Hematopoietic multipotent progenitor cell treated with erythropoietin and hydrocortisone succinate and interleukin-3 and kit ligand, for 15 days (in vitro differentiated cells): ENCODE measurements around the gene COL23A1.
A peak's percentile ranks its signal among the peaks of the same experiment; 100 is the strongest.

Source experiments
- DNase-seq: peaks from one replicate; pipeline ENCODE4 v3.0.0-alpha.2; 2015; ENCODE audit warnings: low spot score

COL23A1 gene

DNA sequence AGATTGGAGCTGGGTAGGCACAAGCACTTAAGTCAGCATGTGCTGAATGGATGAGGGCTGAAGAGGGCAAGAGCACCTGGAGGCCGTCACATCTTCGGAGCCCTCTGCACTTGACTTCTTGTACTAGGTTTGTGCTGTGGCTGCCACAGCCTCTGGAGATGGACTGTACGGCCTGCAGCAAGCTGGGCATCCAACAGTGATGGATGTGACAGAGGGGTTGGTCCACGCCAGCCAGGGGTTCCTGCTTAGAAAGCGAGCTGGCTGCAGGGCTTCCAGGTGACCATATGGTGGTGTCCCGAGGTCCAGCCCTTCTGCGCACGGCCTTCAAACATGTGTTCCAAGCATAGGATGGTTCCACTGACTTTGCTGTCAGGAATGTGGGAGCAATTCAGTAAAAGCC, 292.4 kb downstream of the COL23A1 start:
- DNase-seq, result no peak

DNA sequence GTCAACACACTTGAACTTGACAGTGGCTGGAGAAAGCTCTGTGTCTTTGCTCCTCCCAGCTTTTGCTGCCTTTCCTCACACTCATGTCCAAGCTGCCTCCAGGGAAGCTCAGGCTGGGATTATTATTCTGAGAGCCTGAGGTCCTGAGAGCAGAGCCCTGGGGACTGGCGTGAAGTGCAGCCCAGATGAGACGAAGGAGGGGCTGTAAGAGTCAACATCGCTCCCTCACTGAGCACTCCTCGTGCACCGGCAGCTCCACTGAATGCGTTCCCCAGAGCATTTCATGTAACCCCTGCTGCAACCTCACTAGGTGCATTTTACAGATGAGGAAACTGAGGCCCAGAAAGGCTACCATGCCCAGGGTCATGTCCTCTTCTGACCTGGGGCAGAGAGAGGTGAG, 294.1 kb downstream of the COL23A1 start:
- DNase-seq, result no peak

DNA sequence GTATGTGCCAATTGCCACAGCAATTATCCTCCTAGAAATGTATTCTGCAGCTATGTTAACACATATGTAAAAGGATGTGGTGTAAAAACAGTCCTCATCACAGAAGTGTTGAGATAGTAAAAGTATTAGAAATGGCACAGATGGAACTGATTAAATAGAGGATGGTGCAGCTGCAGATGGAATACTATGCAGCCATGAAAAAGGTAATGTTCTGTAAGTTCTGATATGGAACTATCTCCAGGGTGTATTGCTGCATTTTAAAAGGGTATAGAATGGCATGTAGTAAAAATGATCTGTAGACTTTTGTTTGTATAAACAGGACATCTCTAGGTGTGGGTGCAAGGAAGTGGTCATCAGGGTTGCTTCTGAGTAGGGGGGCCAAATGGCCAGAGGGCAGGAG, 294.6 kb downstream of the COL23A1 start:
- no peak for DNase-seq

DNA sequence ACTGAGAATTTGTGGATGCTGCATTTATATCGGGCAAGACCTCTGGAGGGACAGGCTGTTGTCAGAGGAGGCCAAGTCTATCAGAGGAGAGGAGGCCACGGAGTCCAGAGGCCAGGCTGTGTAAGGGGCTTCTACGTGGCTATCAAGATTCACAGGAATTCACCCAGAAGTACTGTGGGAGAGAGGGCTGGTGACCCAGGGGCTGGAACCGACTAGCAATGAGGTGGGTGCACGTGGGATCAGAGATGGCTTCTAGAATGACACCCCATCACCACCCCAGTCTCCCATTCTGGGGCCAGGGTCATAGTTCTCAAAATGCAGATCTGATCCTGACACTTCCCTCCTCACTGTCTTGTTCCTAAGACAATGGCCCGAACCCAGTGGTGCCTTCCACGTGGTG, 296.4 kb downstream of the COL23A1 start:
- no peak for DNase-seq

DNA sequence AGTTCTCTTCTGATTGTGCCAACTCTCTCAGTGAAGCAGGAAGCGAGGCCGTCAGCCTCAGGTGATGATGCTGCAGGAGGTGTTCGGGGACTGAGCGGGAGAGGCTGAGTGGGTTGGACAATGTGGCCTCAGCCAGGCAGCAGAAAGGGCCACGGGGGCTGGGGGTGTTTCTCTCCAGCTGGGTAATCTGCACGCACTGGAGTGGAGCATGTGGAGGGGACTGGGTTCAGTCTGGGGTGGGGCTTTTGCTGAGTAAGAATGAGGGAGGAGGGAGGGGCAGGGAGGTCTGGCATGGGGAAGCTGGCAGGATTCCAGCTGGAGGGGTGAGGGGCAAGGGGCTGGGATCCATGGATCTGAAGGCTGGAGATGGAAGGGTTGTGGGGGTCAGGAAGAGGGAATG, 296.8 kb downstream of the COL23A1 start:
- no peak for DNase-seq

DNA sequence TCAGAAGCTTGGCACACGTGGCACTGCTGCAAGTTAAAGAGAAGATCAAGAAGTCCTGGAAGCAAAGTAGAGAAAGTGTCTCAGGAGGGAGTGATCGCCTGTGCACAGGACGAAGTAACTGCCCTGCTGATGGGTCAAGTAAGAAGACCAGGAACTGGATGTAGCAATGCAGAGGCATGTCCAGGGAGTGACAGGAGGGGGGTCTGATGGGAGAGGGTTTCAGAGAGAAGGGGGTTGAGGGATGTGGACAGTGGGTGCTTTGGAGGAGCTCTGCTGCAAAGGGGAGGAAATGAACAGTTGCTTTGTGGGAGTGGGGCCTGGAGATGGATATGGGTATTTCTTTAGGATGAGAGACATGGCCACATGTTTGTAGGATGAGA, 297.4 kb downstream of the COL23A1 start:
- no peak for DNase-seq

DNA sequence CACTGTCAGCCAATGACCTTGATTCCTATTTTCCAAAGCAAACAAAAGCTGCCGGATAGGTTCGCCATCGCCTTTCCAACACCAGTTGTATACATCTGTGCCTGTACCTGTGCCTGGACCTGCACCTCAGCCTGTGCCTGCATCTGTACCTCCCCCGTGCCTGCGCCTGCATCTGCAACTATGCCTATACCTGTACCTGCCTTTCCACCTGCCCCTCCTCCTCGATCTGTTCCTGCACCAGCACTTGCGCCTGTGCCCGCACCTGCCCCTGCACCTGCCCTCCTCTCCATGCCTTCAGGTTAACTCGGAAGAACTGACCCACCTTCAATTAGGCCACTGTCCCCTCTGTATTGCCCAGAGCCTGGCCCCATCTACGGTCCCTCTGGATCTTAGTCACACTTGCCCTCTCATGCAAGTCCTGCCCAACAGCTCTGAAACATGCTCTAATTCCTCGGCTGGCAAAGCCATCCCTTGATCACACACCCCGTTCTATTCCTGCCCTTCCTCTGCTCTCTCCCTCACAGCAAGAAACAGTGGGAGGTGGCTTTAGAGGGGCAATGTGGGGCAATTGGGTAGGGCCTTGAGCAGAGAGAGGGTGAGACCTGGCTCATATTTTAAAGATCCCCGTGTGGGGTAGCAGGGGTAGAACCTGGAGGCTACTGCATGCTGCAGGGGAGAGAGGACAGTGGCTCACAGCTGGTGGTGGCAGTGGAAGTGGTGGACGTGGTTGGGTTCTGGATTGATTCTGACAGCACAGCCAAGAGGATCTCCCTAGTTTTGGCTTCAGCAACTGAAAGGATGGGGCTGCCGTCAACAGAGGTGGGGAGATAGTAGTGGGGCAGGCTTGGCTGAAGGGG, 298.0 kb downstream of the COL23A1 start:
- DNase-seq, result no peak

DNA sequence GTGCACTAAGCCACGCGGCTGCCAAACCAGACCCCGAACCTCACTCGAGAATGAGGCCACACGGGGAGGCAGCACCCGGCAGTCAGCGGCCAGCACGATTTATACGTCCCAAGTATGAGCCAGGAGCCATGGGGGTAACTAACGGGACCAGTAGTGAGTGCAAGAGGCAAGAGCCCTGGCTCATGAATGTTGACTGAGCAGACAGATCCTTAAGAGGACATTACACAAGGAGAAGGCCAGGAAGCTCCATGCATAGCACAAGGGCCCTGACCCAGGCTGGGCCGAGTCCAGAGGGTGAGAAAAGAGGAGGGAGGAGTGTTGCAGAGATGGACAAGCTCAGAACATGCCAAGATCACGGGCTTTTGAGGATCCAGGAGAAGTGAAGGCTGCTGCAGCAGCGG, 299.0 kb downstream of the COL23A1 start:
- no peak for DNase-seq

DNA sequence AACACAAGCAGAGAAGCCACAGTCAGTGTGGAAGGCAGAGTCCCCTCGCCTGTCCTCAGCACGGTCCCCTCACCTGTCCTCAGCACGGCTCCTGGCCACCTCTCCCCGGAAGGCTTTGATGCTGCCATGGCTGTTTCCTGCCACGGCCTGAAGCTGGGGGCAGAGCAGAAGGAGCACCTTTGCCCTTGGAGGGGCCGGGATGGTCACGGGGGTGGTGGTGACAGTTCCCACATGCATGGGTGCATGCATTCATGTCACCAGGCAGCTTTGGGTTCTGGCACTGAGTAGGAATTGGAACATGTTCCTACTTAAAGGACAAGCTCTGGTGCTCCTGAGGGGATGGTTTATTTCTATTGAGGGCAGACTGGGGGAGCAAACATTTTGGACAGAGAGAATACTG, 299.8 kb downstream of the COL23A1 start:
- DNase-seq, result no peak

DNA sequence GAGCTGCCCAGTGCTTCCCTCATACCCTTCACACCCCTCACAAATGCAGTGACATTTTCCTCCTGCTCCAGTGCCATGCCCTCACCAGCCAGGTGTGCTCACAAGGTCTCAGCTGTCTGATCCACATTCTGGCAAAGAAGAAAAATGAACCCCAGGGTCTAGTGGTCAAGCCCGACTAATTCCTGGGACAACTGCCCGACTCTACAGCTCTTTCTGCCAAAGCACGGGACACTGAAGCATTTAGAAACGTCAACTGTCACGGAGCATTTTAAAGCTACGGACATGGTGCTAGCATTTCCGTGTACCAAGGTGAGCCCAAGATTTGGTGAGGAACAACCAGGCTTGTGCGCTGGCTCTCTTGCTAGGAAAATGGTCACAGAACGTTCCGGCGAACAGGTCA, 300.8 kb downstream of the COL23A1 start:
- no peak for DNase-seq

DNA sequence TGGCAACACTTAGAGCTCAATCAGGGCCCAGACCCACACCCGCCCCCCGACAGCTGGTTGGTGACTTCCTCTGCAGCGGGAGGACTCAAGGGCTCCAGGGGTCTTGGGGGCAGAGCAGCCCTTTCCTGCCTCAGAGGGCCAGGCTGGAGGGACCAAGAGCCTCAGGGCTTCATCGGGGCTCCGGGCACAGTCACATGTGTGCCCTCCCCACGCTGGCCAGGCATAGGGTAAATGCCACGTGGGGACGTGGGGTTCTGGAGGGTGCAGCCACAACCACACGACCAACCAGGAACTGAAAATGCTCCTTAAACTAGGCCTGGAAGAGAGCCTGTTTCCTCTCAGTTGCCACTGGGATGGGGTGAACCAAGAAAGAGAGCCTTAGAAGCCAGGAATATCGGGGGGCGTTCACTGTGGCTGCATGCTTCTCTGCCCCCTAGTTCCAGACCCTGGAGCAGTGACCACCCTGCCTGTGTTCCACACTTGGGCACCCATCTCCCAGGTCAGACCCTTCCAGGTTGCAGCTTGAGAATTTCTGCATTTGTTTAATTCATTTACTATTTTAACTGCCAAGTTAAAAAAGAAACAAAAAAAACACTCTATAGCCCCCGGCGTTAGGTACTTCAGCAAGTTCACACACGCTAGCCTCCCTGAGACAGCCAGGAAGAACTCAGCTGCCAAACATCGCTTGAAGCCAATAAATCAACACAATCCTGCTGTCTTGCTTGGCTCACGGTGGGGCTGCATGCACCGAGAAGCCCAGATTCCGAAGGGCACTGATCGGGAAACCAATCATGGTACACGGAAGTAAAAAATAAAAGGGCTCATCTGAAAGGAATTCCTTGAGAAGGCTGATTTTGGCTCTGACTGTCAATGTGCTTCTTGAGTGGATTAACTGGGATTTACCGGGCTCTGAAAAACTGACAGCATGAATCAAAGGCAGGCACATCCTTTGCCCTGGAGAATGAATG, 301.5 kb downstream of the COL23A1 start:
- no peak for DNase-seq

DNA sequence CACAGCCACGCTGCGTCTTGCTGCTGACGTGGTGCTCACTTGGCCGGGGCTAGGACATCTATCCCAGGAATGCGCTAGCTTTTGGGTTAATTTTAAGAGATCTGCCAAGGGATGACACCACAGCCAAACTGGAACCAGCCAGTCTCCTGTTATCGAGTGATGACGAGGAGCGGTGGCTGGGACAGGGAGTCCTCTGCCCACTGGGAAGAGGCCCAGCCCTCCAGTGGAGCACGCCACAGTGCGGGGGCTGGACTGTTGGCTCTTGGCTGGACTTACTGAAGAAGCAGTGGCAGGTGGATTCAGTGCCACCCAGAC, 302.4 kb downstream of the COL23A1 start:
- DNase-seq, result no peak

DNA sequence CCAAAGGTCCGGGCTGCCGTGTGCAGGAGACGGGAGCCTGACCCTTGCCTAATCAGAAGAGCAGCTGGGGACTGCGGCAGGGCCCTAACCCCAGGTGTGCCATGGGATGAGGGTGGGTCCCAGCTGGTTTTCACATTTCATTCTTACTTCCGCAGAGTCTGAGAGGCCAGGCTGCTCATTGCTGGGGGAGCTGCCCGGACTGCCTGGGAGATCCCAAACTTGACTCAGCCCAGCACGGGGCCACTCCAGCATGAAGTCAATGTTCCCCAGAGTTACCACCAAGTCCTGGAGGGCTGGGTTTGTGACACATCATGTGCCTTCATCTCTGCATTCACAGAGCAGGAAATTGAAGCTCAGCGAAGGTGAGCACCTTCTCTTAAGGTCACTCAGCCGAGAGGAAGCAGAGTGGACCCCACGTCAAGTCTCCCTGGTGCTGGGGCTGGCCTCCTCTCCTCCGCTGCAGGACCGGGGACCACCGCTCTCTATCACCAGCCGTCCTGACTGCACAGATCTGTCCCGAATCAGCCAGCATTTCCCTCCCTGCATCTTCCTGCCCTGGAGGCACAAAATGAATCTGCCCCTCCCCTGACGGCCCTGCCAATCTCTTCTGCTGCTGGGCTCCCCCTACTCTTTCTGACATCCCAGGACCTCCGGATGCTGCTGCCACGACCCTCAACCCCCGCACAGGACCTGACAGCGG, 303.0 kb downstream of the COL23A1 start:
- no peak for DNase-seq

DNA sequence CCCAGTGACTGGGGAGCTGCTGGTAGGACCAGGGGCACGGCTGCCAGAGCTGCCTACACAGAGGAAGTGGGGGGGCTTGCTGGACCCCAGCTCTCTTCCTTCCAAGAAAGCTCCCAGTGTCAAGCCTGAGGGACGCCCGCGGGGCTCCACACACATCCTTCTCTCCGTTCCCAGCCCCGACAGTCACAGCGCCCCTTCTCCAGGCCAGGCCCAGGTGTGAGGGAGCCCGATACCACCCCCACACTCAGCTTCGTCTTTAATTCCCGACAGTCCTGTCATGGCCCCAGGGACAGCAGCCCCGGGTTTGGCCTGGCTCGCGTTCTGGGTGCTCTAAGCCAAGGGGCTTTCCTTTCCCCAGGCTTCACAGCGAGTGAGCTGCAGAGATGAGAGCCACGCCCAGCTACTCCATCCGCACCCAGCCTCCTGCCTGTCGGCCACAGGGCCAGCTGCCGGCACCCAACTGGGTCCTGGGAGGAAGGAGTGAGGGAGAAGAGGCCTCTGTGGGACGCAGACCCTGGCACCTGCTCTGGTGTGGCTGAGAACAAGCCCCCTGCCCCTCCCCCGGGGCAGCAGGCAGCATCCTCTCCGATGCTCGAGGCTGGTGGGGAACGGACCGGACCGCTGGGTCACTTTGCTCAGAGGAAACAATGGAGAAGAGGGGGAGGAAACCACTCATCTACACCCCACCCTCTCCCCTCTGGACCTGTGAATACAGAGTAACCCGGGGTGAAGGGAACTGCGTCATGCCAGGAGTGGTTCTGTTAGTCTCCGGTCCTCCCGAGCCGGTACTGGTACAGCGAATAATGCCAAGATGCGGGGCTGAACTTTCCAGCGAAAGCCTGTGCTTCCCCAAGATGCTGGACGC, 303.7 kb downstream of the COL23A1 start:
- DNase-seq, result no peak

DNA sequence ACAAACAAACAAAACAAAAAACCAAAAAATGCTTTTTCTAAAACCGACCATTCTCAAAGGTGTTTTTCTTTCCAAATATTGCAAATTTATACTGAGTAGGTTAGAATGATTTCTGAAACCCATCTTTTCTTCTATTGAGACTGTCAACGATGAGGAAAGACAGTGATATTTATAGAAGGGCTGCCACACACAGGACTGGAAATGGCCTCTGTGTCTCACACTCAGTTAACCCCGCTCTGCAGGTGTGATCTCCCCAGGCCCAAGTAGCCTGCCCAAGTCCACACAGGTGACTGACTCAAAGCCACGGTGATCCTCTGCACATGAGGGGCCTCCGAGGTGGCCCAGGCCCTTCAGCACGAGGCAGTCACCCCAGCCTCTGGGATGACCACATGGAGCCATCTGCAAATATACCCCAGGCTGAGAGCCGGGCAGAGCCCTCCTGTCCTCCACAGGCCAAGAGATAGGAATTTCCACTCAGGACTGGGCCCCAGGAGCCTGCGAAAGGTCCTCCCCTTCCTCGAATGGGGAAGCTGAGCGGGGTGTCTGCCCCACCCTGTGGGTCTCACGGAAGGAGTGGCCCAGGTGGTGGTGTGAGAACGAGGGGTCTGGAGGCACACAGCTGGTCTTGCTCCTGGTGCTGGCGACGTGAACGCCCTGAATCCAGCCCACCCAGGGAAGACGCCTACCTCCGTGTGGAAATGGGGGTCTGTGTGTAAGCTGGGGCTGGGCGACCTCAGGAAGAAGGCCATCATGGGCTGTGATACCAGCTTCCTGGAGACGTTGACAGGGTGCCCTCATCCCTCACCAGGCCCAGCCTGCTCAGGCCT, 304.6 kb downstream of the COL23A1 start:
- DNase-seq, result no peak

DNA sequence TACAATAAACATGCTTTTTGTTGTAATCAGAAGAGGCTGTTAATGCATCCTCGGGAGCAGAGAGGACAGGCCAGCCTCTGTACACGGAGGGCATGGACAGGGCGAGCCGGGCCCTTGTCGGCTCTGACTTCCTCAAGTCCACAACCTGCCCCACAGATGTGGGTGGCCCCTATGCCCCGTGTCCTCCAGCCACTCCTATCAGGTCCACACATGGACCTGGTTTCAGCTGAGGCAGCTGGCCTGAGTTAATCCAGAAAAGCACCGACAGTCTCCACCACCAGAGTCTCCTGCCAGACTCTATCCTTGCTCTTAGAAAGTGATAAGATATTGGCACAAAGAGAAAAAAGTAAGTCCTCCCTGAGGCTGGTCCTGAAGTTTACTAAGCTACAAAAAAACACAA, 305.2 kb downstream of the COL23A1 start:
- no peak for DNase-seq

DNA sequence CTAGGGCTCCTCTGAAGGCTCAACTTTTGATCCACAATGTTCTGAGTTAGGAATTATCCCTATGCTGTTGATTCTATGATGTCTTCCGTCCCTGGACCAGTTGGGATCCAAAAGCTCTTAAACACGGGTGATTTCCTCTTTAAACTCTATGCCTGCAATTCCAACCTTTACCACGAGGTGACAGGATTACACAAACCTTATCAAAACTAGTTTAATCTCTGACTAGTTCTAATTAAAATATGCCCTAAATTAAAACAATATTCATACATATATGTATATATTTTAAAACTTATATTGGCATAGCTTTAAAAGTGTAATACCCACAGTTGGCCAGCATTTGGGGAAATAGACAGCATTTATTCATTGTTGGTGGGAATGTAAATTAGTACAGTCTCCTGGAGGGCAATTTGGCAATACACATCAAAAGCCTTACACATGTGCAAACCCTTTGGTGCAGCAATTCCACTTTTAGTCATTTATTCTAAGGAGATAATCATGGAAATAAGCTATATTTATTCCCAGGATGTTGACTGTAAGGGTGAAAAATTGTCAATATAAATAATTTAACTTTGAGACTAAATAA, 306.0 kb downstream of the COL23A1 start:
- DNase-seq, result peak; percentile 40

DNA sequence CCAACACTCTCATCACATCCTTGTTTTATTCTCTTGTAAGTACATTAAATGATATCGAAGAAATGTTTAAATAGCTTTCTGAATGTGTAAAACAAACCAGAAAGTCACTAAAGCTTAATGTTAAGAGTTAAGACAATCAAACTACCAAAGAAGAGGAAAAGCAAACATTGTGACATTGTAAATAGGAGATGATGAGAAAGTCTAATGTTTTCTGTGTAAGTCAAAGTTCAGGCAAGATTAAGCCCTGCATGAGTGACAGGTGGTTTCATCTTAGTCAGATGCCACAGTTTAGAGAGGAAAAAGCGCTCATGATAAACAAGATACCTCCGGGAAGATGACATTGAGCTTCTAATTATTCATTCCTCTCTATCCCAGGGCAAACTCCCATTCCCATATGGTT, 306.7 kb downstream of the COL23A1 start:
- no peak for DNase-seq

DNA sequence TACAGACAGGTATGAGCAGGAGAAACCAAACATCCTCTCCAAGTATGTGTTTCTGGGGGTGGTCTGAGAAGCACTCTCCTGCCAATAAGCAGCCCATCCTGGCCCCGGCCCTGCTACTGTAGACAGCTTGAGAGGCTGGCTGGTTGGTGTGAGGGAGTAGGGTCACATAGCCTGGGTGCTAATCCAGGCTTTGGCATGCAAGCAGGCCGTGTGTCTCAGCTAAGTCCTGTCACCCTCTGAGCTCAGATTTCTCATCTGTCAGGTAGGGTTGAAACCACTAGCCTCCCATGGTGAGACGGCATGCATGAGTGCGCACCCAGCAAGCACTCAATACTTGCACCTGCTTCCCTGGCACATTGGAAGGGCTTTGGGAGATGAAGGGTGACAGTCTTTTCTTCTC, 307.8 kb downstream of the COL23A1 start:
- no peak for DNase-seq

DNA sequence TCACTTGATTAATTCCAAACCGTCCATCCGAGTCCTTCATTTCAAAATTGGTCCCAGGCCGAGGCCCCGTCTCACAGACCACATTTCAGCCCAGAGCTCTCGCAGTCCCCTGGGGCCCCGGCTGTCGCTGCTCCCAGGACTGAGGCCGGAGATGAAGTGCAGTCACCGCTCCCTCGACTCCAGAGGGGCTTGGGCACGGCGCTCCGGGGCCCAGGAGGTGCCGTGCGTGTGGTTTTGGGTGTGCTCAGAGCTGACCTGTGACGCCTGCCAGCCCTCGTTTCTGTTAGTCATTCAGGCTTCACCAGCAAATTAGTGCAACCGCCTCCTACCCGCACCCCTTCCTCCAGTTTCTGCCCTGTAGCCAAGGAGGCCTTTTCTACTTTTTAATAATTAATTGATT, 308.9 kb downstream of the COL23A1 start:
- no peak for DNase-seq
